ENCODE data around the gene RASAL3. TPM values are rescaled to one million over a fixed set of nuclear protein-coding genes. Genes with fewer than 3 reads are reported as not detected.

The RASAL3 gene
- total RNA-seq, 1 experiment from 2014 or later: not detected

GRCh38 chr19:15429825-15430467 lies 34.4 kb downstream of the RASAL3 start:
- Mint-ChIP-seq H3K27me3 (ENCODE audit: insufficient read depth, unreplicated experiment) (no peaks in the 10 kb centered on the region), H3K4me1 (ENCODE audit: insufficient read depth, unreplicated experiment) (peaks cover 20% of the 10 kb centered on the region), H3K9me3 (ENCODE audit: unreplicated experiment) (no peaks in the 10 kb centered on the region), H3K36me3 (ENCODE audit: insufficient read depth, unreplicated experiment) (peaks cover 28% of the 10 kb centered on the region), H3K27ac (ENCODE audit: low read depth, unreplicated experiment) (peak overlapping the region; percentile 98), H3K4me3 (ENCODE audit: unreplicated experiment) (peak overlapping the region; percentile 95)
- POLR2A ChIA-PET: interaction anchor here (1.2 to 5.8 kb wide), 2 partner anchors 11 to 23 kb away, joined by 3 to 80 read pairs; partner anchors contain the start of gene AKAP8L
- no peak for DNase-seq (ENCODE audit: unreplicated experiment)
- no TSS peak for BruUV-seq (replicated peaks)
- CTCF ChIA-PET: interaction anchor here (0.6 to 3.1 kb wide), 4 partner anchors 8 to 756 kb away, joined by 3 to 13 read pairs (median 4); partner anchors contain the start of gene AKAP8L
- no peak for TF ChIP-seq CTCF (IDR thresholded peaks at IDR 0.05; ENCODE audit: unreplicated experiment)
- intact Hi-C loops (cut with micrococcal nuclease): no loop called here

GRCh38 chr19:15428956-15429824 lies 35.2 kb downstream of the RASAL3 start:
- Mint-ChIP-seq H3K4me1 (ENCODE audit: insufficient read depth, unreplicated experiment) (peaks cover 20% of the 10 kb centered on the region), H3K27me3 (ENCODE audit: insufficient read depth, unreplicated experiment) (no peaks in the 10 kb centered on the region), H3K9me3 (ENCODE audit: unreplicated experiment) (no peaks in the 10 kb centered on the region), H3K27ac (ENCODE audit: low read depth, unreplicated experiment) (no peak overlapping the region), H3K4me3 (ENCODE audit: unreplicated experiment) (no peak overlapping the region), H3K36me3 (ENCODE audit: insufficient read depth, unreplicated experiment) (peaks cover 30% of the 10 kb centered on the region)
- no TSS peak for BruUV-seq (replicated peaks)
- ChIA-PET CTCF (interaction anchor here (0.6 to 3.1 kb wide), 3 partner anchors 8 to 267 kb away, joined by 3 to 13 read pairs (median 5); partner anchors contain the start of gene AKAP8L), POLR2A (interaction anchor here (0.6 to 5.8 kb wide), 3 partner anchors 10 to 1067 kb away, joined by 3 to 80 read pairs (median 3); partner anchors contain the start of genes AKAP8L, C19orf44 and CALR3)
- no peak for TF ChIP-seq CTCF (IDR thresholded peaks at IDR 0.05; ENCODE audit: unreplicated experiment)
- intact Hi-C loops (cut with micrococcal nuclease): no loop called here
- DNase-seq (ENCODE audit: unreplicated experiment): no peak

DNA sequence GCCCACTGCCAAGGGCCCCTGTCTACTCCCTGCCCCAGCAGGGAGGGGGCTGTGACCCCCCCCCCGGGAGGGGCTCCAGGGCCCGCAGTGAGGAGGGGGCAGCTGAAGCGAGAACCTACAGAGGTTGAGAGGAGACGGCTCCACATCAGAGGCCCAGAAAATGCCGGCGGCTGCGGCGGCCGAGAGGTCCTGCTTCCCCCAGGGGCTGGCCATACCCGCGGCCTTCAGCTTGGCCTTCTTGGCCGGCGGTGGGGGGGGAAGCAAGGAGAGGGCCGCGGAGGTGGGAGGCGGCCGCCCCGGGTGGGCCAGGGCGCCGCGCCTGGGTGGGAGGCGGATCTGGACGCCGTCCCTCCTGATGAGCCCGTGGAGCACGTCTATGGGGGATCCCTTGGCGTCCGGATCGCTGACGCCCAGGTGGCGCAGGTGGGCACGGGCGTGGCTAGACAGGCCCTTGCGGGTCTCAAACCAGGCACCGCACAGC lies 36.3 kb downstream of the RASAL3 start:
- intact Hi-C loops (cut with micrococcal nuclease): no loop called here
- Mint-ChIP-seq H3K27me3 (ENCODE audit: insufficient read depth, unreplicated experiment) (no peaks in the 10 kb centered on the region), H3K4me3 (ENCODE audit: unreplicated experiment) (no peak overlapping the region), H3K27ac (ENCODE audit: low read depth, unreplicated experiment) (no peak overlapping the region), H3K9me3 (ENCODE audit: unreplicated experiment) (no peaks in the 10 kb centered on the region), H3K4me1 (ENCODE audit: insufficient read depth, unreplicated experiment) (peaks cover 14% of the 10 kb centered on the region), H3K36me3 (ENCODE audit: insufficient read depth, unreplicated experiment) (peaks cover 41% of the 10 kb centered on the region)
- DNase-seq (ENCODE audit: unreplicated experiment): no peak
- ChIA-PET POLR2A (interaction anchor here (0.7 to 5.8 kb wide), 2 partner anchors 9 to 11 kb away, joined by 3 to 80 read pairs; partner anchors contain the start of gene AKAP8L), CTCF (interaction anchor here (0.6 to 3.1 kb wide), 2 partner anchors 9 to 53 kb away, joined by 3 to 13 read pairs; partner anchors contain the start of gene AKAP8L)
- no peak for TF ChIP-seq CTCF (IDR thresholded peaks at IDR 0.05; ENCODE audit: unreplicated experiment)
- no TSS peak for BruUV-seq (replicated peaks)

GRCh38 chr19:15427350-15427700 lies 37.0 kb downstream of the RASAL3 start:
- Mint-ChIP-seq H3K36me3 (ENCODE audit: insufficient read depth, unreplicated experiment) (peaks cover 48% of the 10 kb centered on the region), H3K9me3 (ENCODE audit: unreplicated experiment) (no peaks in the 10 kb centered on the region), H3K27ac (ENCODE audit: low read depth, unreplicated experiment) (no peak overlapping the region), H3K4me1 (ENCODE audit: insufficient read depth, unreplicated experiment) (peaks cover 14% of the 10 kb centered on the region), H3K27me3 (ENCODE audit: insufficient read depth, unreplicated experiment) (no peaks in the 10 kb centered on the region), H3K4me3 (ENCODE audit: unreplicated experiment) (no peak overlapping the region)
- POLR2A ChIA-PET: no interaction called here
- CTCF ChIA-PET: no interaction called here
- TF ChIP-seq CTCF (IDR thresholded peaks at IDR 0.05; ENCODE audit: unreplicated experiment): no peak
- DNase-seq (ENCODE audit: unreplicated experiment): no peak
- intact Hi-C loops (cut with micrococcal nuclease): no loop called here
- no TSS peak for BruUV-seq (replicated peaks)

All from MCF 10A (cell line).